GM18858 (cell line): ENCODE measurements around the gene ADGRG3.
"Not testable (repeated sequence)": the region's sequence is repeated elsewhere in the genome, so short reads cannot be mapped to it uniquely, and the experiment has no call there.

ENCODE experiments used
- ATAC-seq: cut with Tn5 transposase; IDR thresholded peaks from one replicate; pipeline ENCODE4 v1.9.1; 2021; ENCODE audit not compliant: unreplicated experiment

Gene ADGRG3

DNA sequence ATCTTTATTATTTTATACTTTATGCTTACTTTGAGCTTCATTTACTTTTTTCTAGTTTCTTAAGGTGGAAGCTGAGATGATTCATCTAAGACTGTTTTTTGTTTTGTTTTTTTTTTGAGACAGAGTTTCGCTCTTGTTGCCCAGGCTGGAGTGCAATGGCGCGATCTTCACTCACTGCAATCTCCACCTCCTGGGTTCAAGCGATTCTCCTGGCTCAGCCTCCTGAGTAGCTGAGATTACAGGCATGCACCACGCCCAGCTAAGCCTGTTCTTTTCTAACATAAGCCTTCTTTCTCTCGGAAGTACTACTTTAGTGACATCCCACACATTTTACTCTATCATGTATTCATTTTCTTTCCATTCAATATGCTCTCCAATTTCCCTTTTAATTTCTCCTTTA lies 44.5 kb downstream of the ADGRG3 start:
- ATAC-seq: not testable (repeated sequence)

- no peak for ATAC-seq
Measured at GRCh38 chr16:57713596-57713995, 45.5 kb downstream of the ADGRG3 start.

DNA sequence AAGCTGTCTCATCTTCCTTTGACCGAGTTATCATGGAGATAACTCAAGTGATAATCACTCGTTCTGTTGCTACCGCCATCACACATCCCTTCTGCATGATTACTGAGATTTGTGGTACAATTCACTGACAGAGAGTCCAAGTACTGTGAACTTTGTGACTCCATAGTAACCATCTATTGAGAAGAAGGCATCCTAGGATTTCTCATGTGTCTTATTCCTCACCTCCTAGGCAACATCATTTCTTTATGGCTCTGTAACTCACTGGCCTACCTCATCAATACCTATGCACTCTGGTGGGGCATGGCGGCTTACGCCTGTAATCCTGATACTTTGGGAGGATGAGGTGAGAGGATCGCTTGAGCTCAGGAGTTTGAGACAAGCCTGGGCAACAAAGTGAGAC lies 45.9 kb downstream of the ADGRG3 start:
- no peak for ATAC-seq

- ATAC-seq: no peak
Measured at GRCh38 chr16:57720142-57720575, 52.1 kb downstream of the ADGRG3 start.

- ATAC-seq: no peak
Measured at GRCh38 chr16:57721356-57722209, 53.5 kb downstream of the ADGRG3 start.

- ATAC-seq: no peak
Measured at GRCh38 chr16:57722210-57722499, 54.0 kb downstream of the ADGRG3 start.

DNA sequence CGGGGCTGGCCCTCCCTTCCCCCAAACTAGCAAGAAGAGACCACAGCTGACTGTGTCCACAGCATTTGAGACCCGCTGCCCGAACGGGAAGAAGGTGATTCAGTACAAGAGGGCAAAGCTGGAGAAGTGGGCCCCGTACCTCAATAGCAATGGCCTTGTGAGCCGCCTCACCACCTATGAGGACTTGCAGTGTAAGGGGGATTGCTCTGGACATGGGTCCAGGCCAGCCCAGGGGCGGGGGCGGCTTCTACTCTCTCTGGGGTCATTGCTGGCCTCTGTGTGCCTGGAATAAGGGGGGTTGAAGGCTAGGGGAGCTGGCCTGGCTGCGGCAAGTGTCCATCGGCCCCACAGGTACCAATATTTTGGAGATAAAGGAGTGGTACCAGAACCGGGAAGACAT lies 54.5 kb downstream of the ADGRG3 start:
- no peak for ATAC-seq

- no peak for ATAC-seq
Measured at GRCh38 chr16:57723170-57723569, 55.1 kb downstream of the ADGRG3 start.

GRCh38 chr16:57724531-57724930 lies 56.4 kb downstream of the ADGRG3 start:
- ATAC-seq: no peak

GRCh38 chr16:57725151-57725550 lies 57.0 kb downstream of the ADGRG3 start:
- ATAC-seq: no peak

DNA sequence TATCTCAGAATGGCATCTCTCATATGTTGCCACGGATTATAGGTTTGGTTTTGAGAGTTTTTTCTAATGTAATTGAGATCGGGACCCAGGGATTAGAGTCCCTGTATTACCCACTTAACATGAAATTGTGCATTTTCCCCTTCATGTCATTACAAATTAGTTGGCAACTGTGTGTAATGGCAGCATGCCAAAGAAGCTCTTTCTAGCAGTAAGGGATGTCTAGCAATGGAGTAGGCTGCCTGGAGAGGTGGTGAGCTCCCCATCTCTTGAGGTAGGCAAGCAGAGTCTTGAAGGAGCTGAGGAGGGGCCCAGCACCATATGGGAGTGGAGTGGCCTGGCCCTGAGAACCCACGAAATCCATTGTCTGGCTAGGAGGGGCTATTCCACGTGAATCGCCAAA lies 57.4 kb downstream of the ADGRG3 start:
- no peak for ATAC-seq

DNA sequence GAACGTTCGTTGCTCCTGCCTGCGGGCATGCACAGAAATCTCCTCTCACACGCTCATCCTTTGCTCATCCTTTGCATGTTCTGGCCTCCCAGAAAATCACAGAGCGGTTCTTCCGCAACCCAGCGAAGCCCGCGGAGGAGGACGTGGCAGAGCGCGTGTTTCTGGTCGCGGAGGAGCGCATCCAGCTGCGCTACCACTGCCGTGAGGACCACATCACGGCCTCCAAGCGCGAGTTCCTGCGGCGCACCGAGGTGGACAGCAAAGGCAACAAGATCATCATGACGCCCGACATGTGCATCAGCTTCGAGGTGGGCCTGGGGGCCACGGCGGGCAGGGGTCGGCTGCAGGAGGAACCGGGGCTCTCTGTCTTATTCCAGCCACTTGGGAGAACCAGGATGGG lies 57.9 kb downstream of the ADGRG3 start:
- no peak for ATAC-seq

DNA sequence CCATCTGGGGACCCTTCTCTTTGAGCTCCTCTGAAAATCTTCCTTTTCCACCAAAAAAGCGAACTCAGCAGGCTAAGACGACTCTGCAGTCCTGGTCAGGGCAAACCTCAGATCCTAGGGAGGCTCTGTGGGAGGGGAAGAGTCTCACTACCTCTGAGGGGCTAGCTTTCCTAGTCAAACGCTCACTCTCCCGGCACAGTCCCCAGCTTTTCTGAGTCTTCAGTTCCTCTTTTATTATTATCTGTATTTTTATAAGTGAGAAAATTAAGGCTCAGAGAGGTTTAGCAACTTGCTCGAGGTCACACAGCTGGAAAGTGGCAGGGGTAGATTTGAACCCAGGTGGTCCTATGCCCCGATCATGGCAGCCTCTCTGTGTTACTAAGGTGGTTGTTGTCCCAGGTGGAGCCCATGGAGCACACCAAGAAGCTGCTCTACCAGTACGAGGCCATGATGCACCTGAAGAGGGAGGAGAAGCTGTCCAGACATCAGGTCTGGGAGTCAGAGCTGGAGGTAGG lies 58.4 kb downstream of the ADGRG3 start:
- ATAC-seq: no peak

GRCh38 chr16:57727610-57728009 lies 59.5 kb downstream of the ADGRG3 start:
- ATAC-seq: no peak

- no peak for ATAC-seq
Measured at GRCh38 chr16:57728336-57729181, 60.5 kb downstream of the ADGRG3 start.

DNA sequence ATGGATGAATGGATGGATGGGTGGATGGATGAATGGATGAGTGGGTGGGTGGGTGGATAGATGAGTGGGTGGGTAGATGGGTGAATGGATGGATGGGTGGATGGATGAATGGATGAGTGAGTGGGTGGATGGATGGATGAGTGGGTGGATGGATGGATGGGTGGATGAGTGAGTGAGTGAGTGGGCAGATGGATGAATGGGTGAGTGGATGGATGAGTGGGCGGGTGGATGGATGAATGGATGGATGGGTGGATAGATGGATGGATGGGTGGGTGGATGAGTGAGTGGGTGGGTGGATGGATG lies 61.0 kb downstream of the ADGRG3 start:
- no peak for ATAC-seq

- not testable (repeated sequence) for ATAC-seq
Measured at GRCh38 chr16:57729852-57730251, 61.7 kb downstream of the ADGRG3 start.

- no peak for ATAC-seq
Measured at GRCh38 chr16:57730771-57731730, 62.9 kb downstream of the ADGRG3 start.

DNA sequence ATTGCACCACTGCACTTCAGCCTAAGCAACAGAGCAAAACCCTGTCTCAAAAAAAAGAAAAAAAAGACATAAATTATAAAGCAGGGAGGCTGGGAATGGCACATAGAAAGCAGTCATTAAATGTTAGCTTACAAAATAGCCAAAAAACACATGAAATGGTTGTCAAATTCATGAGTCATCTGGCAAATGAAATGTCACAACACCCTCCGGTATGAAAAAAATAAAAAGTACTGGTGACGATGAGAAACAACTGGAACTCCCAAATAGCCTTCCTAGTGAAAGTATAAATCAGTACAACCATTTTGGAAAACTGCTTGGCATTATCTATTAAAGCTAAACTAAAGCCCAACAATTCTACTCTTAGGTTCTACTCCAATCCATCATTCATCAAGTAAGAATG lies 63.9 kb downstream of the ADGRG3 start:
- no peak for ATAC-seq

GRCh38 chr16:57732714-57733113 lies 64.6 kb downstream of the ADGRG3 start:
- no peak for ATAC-seq

DNA sequence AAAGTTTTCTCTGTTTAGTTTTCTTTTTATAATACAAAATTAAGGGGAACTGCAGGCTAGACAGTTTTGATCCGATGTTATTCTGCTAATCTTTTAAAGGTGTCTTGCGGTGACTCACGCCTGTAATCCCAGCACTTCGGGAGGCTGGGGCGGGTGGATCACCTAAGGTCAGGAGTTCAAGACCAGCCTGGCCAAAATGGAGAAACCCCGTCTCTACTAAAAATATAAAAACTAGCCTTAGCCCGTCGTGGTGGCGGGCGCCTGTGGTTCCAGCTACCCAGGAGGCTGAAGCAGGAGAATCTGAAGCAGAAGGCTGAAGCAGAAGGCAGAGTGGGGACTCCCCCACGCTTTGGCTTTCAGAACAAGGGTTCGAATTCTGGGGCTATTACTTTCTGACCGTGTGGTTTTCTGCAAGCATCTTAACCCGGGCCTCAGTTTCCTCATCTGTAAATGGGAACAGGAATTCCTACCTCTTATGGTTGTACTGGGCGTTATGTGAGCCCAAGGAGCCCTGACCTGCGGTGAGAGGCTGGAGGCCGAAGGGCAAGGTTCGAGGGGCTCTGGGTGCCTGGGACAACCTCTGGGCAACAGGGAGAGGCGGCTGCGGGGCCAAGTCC lies 66.3 kb downstream of the ADGRG3 start:
- no peak for ATAC-seq
